Esophagus muscularis mucosa (tissue), 4 donors: Measurements from ENCODE around the gene PLXNA1. TPM values are rescaled to one million over a fixed set of nuclear protein-coding genes. Genes with fewer than 3 reads are reported as not detected.

Experiments used
- DNase-seq: peaks from one replicate; pipeline ENCODE4 v3.0.0-alpha.2; 2017; ENCODE audit errors: extremely low spot score
- H3K27ac ChIP-seq, 4 donors: fragments of 200-600 bp; sonication (generic); replicated peaks in 1 of 4; 1 replicate in 3 of 4; 2 replicates in 1 of 4; pipeline ENCODE4 v1.5.1; 2016 to 2019; ENCODE audit warnings: mild to moderate bottlenecking in 1 of 4
- H3K27me3 ChIP-seq, 4 donors: fragments of 200-600 bp; sonication (generic); one replicate each; pipeline versions ENCODE4 v1.5.1 to v1.6.0; 2016 to 2019
- H3K36me3 ChIP-seq, 4 donors: fragments of 200-600 bp; sonication (generic); one replicate each; pipeline ENCODE4 v1.5.1; 2016 to 2019
- H3K4me1 ChIP-seq, 4 donors: fragments of 200-600 bp; sonication (generic); one replicate each; pipeline ENCODE4 v1.5.1; 2016 to 2019
- H3K4me3 ChIP-seq, 4 donors: fragments of 200-600 bp; sonication (generic); 1 replicate in 2 of 4; 2 replicates in 2 of 4; pipeline ENCODE4 v1.5.1; 2016 to 2019; ENCODE audit warnings: mild to moderate bottlenecking in 4 of 4, moderate library complexity in 1 of 4
- H3K9me3 ChIP-seq, 4 donors: fragments of 200-600 bp; sonication (generic); 1 replicate in 3 of 4; 2 replicates in 1 of 4; pipeline ENCODE4 v1.5.1; 2016 to 2019
- CTCF ChIP-seq, 3 experiments: fragments of 200-600 bp in 2 of 3; fragments of 450-650 bp in 1 of 3; sonication (generic) in 2 of 3; IDR thresholded peaks; one replicate each; pipeline ENCODE4 v1.5.1; 2017 to 2019; ENCODE audit warnings: antibody characterized with exemption in 3 of 3, mild to moderate bottlenecking in 2 of 3, moderate library complexity in 1 of 3
- EP300 ChIP-seq: sonication (generic); formaldehyde crosslinking; IDR thresholded peaks from one replicate; pipeline ENCODE4 v1.6.1; 2017; ENCODE audit warnings: antibody characterized with exemption
- POLR2A ChIP-seq: fragments of 450-650 bp; IDR thresholded peaks from one replicate; pipeline ENCODE4 v1.6.1; 2017; ENCODE audit warnings: antibody characterized with exemption, moderate library complexity, mild to moderate bottlenecking, low read depth
- POLR2AphosphoS5 ChIP-seq, 2 donors: sonication (generic); formaldehyde crosslinking; IDR thresholded peaks; one replicate each; pipeline ENCODE4 v1.6.1; 2017; ENCODE audit warnings: antibody characterized with exemption in 2 of 2
- WGBS: methylation state at CpG from one replicate; pipeline ENCODE4 v1.1.5; 2018; 5-methylcytosine and 5-hydroxymethylcytosine counted together
- intact Hi-C: fragments of 100-400 bp; cut with DNase I; formaldehyde crosslinking; loops from one replicate; pipeline ENCODE4 v1.15.1; 2023
- total RNA-seq, 4 donors: library from RNA; depleted of rRNA; stranded (reverse); fragments of >200 nt; gene quantifications; one replicate each; pipeline versions ENCODE4 v1.1.0 to v1.2.1, GENCODE V29; 2016

PLXNA1 gene
- total RNA-seq, 4 donors from 2014 or later: 33.6 to 82.4 (median 47.0) TPM

DNA sequence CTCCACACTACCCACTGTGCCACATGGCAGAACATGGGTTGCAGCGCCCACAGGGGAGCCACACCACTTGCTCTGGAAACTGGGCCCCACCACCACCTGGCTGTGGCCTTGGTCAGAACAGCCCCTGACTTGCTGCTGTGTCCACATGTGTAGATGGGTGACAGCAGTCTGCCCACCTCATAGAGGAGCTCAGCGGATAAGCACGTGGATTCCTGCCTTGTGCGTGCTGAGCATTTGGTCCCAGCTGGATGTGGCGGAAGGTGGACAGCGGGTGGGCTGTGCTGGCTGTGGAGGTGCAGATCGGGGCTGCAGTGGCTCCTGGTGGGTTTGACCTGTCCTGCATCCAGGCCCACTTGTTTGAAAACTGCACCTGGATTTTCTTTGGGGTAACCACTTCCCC is 6.0 kb upstream of the PLXNA1 start:
- Histone ChIP-seq H3K27ac (no peak overlapping the region), H3K4me1 (peaks cover 5 to 14% (median 11%) of the 10 kb centered on the region in 4 donors), H3K9me3 (peaks cover 0 to 25% (median 18%) of the 10 kb centered on the region in 4 donors), H3K36me3 (no peaks in the 10 kb centered on the region), H3K4me3 (no peak overlapping the region), H3K27me3 (peaks cover 0 to 35% (median 0%) of the 10 kb centered on the region in 4 donors)
- TF ChIP-seq CTCF (IDR thresholded peaks at IDR 0.05): no peak
- no peak for TF ChIP-seq POLR2AphosphoS5 (IDR thresholded peaks at IDR 0.05)
- TF ChIP-seq POLR2A: no peak
- TF ChIP-seq EP300: no peak
- DNase-seq: no peak
- intact Hi-C loops: no loop called here
- 95% methylated on average over 7 of the region's 7 CpGs for WGBS

DNA sequence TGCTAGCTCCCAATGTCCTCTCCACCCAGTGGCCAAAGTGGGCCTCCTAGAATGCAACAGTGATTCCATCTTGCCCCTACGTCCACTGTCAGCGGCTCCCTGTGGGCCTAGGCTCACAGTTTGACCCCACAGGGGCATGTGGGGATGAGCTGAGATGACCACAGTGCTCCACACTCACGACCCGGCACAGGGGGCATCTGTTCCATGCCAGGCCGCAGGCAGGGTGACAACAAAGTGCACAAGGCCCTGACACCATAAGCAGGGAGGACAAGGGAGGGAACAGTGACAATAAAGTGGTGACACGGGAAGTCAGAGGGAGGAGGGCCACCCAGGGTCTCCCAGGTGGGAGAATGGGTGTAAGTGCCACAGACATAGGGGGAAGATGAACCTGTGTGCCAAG is 5.1 kb upstream of the PLXNA1 start:
- intact Hi-C loops: no loop called here
- TF ChIP-seq EP300 (no peak), POLR2A (no peak), CTCF (IDR thresholded peaks at IDR 0.05) (no peak), POLR2AphosphoS5 (IDR thresholded peaks at IDR 0.05) (no peak)

GRCh38 chr3:126978291-126978690 is 4.6 kb upstream of the PLXNA1 start:
- Histone ChIP-seq H3K27me3 (peaks cover 0 to 21% (median 0%) of the 10 kb centered on the region in 4 donors), H3K4me1 (peaks cover 2 to 12% (median 10%) of the 10 kb centered on the region in 4 donors), H3K36me3 (no peaks in the 10 kb centered on the region), H3K27ac (no peak overlapping the region), H3K9me3 (peaks cover 0 to 25% (median 18%) of the 10 kb centered on the region in 4 donors), H3K4me3 (no peak overlapping the region)
- DNase-seq: no peak
- WGBS: 93% methylated on average over 5 of the region's 5 CpGs
- intact Hi-C loops: no loop called here
- TF ChIP-seq POLR2A (no peak), CTCF (IDR thresholded peaks at IDR 0.05) (no peak)

More for the DNA sequence above, 5.1 kb upstream of the PLXNA1 start:
- no peak overlapping the region for H3K27ac ChIP-seq
- H3K9me3 ChIP-seq: peaks cover 0 to 25% (median 18%) of the 10 kb centered on the region in 4 donors
- peaks cover 2 to 13% (median 11%) of the 10 kb centered on the region in 4 donors for H3K4me1 ChIP-seq
- no peak overlapping the region for H3K4me3 ChIP-seq
- WGBS: 87% methylated on average over 6 of the region's 6 CpGs
- H3K27me3 ChIP-seq: peaks cover 0 to 25% (median 0%) of the 10 kb centered on the region in 4 donors
- DNase-seq: no peak
- H3K36me3 ChIP-seq: no peaks in the 10 kb centered on the region

GRCh38 chr3:126979046-126979628 is 3.8 kb upstream of the PLXNA1 start:
- 57% methylated on average over 5 of the region's 5 CpGs for WGBS
- H3K4me3 ChIP-seq: no peak overlapping the region
- peaks cover 0 to 18% (median 15%) of the 10 kb centered on the region in 4 donors for H3K9me3 ChIP-seq
- TF ChIP-seq POLR2A (no peak), POLR2AphosphoS5 (IDR thresholded peaks at IDR 0.05) (no peak), EP300 (no peak), CTCF (IDR thresholded peaks at IDR 0.05) (no peak)
- no peaks in the 10 kb centered on the region for H3K36me3 ChIP-seq
- no peak for DNase-seq
- intact Hi-C loops: no loop called here
- H3K27ac ChIP-seq: no peak overlapping the region
- H3K4me1 ChIP-seq: peaks cover 7 to 18% (median 15%) of the 10 kb centered on the region in 4 donors
- peaks cover 0 to 14% (median 0%) of the 10 kb centered on the region in 4 donors for H3K27me3 ChIP-seq
